Suppressor macrophage treated with lipopolysaccharide for 4 hours (primary cell): ENCODE measurements around the gene DOHH.

Source experiments
- DNase-seq: peaks from one replicate; pipeline ENCODE4 v3.0.0-alpha.2; 2020

The DOHH gene

GRCh38 chr19:3476830-3477229, 23.6 kb downstream of the DOHH start:
- no peak for DNase-seq

GRCh38 chr19:3475449-3475848, 25.0 kb downstream of the DOHH start:
- DNase-seq, result no peak

- DNase-seq, result no peak
Measured at GRCh38 chr19:3474614-3475013, 25.9 kb downstream of the DOHH start.

- DNase-seq, result no peak
Measured at GRCh38 chr19:3474010-3474409, 26.5 kb downstream of the DOHH start.

- DNase-seq, result peak; percentile 28
Measured at GRCh38 chr19:3471954-3472655, 28.4 kb downstream of the DOHH start.

GRCh38 chr19:3470500-3471128, 29.9 kb downstream of the DOHH start:
- no peak for DNase-seq

- no peak for DNase-seq
Measured at GRCh38 chr19:3469638-3470499, 30.6 kb downstream of the DOHH start.

GRCh38 chr19:3468211-3468610, 32.3 kb downstream of the DOHH start:
- DNase-seq, result no peak

GRCh38 chr19:3467437-3468198, 32.9 kb downstream of the DOHH start:
- no peak for DNase-seq

GRCh38 chr19:3466635-3467034, 33.8 kb downstream of the DOHH start:
- DNase-seq, result no peak

- no peak for DNase-seq
Measured at GRCh38 chr19:3465552-3465951, 34.9 kb downstream of the DOHH start.

GRCh38 chr19:3464587-3465235, 35.8 kb downstream of the DOHH start:
- no peak for DNase-seq

GRCh38 chr19:3463714-3464586, 36.5 kb downstream of the DOHH start:
- no peak for DNase-seq

- DNase-seq, result no peak
Measured at GRCh38 chr19:3462991-3463713, 37.3 kb downstream of the DOHH start.

- DNase-seq, result no peak
Measured at GRCh38 chr19:3459965-3460582, 40.4 kb downstream of the DOHH start.

- DNase-seq, result no peak
Measured at GRCh38 chr19:3459089-3459881, 41.2 kb downstream of the DOHH start.

- no peak for DNase-seq
Measured at GRCh38 chr19:3458229-3459088, 42.0 kb downstream of the DOHH start.

- DNase-seq, result no peak
Measured at GRCh38 chr19:3457528-3458228, 42.8 kb downstream of the DOHH start.
